ENCODE results near the gene MICU2.

MICU2 gene

GRCh38 chr13:21632196-21632595 lies 28.2 kb upstream of the MICU2 start:
- in situ Hi-C loops (cut with HindIII; ENCODE audit: low sequenced_read_pairs): loop anchor here (25.0 kb wide), 1 partner anchor 1155 kb away; no protein-coding TSS in a partner anchor
- TF ChIP-seq CTCF (IDR thresholded peaks at IDR 0.05; ENCODE audit: low read depth, low read length, missing control alignments): no peak
- H3K4me3 ChIP-seq (ENCODE audit: low read depth, low read length): no peak overlapping the region
- DNase-seq (ENCODE audit: low read depth): no peak

GRCh38 chr13:21625366-21625765 lies 21.4 kb upstream of the MICU2 start:
- no peak overlapping the region for H3K4me3 ChIP-seq (ENCODE audit: low read depth, low read length)
- TF ChIP-seq CTCF (IDR thresholded peaks at IDR 0.05; ENCODE audit: low read depth, low read length, missing control alignments): peak; percentile 45
- no peak for DNase-seq (ENCODE audit: low read depth)
- in situ Hi-C loops (cut with HindIII; ENCODE audit: low sequenced_read_pairs): loop anchor here (25.0 kb wide), 1 partner anchor 1162 kb away; no protein-coding TSS in a partner anchor

DNA sequence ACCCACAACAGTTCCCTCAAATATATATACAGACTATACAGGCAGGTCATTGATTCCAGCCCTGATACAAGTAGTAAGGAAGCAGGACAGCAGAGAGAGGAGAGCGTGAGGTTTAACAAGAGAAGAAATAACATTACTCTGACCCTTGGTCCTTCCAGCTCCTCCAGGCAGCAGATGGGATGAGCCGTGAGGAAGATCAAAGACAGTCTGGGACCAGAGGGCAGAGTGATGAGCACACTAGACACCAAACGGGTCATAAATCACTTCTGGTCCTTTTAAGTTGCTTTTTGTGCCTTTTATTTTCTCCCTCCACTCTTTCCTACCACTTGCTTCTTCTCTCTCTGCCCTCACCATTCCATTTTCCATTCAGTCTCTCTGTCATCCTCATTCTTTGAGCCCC lies 16.9 kb upstream of the MICU2 start:
- in situ Hi-C loops (cut with HindIII; ENCODE audit: low sequenced_read_pairs): no loop called here
- TF ChIP-seq CTCF (IDR thresholded peaks at IDR 0.05; ENCODE audit: low read depth, low read length, missing control alignments): no peak
- DNase-seq (ENCODE audit: low read depth): no peak

GRCh38 chr13:21619633-21620220 lies 15.8 kb upstream of the MICU2 start:
- TF ChIP-seq CTCF (IDR thresholded peaks at IDR 0.05; ENCODE audit: low read depth, low read length, missing control alignments): no peak
- DNase-seq (ENCODE audit: low read depth): no peak
- in situ Hi-C loops (cut with HindIII; ENCODE audit: low sequenced_read_pairs): no loop called here
- no peak overlapping the region for H3K4me3 ChIP-seq (ENCODE audit: low read depth, low read length)

More for the DNA sequence above, 16.9 kb upstream of the MICU2 start:
- no peak overlapping the region for H3K4me3 ChIP-seq (ENCODE audit: low read depth, low read length)

GRCh38 chr13:21616880-21617279 lies 12.9 kb upstream of the MICU2 start:
- no peak for DNase-seq (ENCODE audit: low read depth)
- in situ Hi-C loops (cut with HindIII; ENCODE audit: low sequenced_read_pairs): no loop called here
- no peak overlapping the region for H3K4me3 ChIP-seq (ENCODE audit: low read depth, low read length)
- no peak for TF ChIP-seq CTCF (IDR thresholded peaks at IDR 0.05; ENCODE audit: low read depth, low read length, missing control alignments)

- no peak for TF ChIP-seq CTCF (IDR thresholded peaks at IDR 0.05; ENCODE audit: low read depth, low read length, missing control alignments)
- in situ Hi-C loops (cut with HindIII; ENCODE audit: low sequenced_read_pairs): no loop called here
- DNase-seq (ENCODE audit: low read depth): no peak
- no peak overlapping the region for H3K4me3 ChIP-seq (ENCODE audit: low read depth, low read length)
Observed at GRCh38 chr13:21616205-21616866, 12.4 kb upstream of the MICU2 start.

Data from astrocyte of the cerebellum (primary cell).